ENCODE measurements around the gene GATB. TPM values are rescaled to one million over a fixed set of nuclear protein-coding genes. Genes with fewer than 3 reads are reported as not detected.

The GATB gene
- total RNA-seq, 1 experiment from 2014 or later: 36.6 TPM

DNA sequence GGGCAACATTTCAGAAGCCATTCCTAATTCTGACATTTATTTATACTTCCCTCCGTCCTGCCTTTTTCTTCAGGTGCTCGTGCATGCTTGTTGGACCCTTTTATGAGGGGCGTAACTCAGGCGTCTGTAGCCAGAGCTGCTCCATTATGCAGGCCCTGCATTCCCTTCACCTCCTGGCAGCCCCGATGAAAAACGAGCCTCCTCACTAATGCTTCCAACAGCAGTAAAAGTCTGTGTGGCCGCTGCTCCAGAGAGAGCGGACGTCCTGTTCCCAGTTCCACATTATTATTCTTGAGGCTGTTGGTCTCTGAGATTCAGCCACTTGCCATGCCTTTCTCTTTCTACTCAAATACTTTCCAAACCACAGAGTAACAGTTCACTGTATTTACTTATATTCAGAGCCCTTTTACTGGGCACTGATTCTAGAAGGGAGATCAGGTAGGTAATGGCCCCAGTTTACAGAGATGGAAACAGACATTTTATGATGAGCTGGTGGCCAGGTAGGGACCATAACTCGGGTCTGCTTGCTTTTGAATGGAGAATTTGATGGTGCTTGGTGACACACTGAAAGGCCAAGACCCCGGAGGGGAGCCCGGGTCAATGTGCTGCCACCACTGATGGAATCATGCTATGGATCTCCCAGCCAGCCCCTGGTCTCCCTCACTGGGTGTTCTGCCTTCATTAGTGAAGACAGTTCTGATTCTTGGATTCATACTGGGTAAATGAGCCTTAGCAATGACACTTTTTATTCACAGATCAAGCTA is 101.0 kb downstream of the GATB start:
- Histone ChIP-seq H3K9me3 (no peaks in the 10 kb centered on the region), H3K4me3 (no peak overlapping the region), H3K27me3 (no peaks in the 10 kb centered on the region), H3K36me3 (no peaks in the 10 kb centered on the region)
- DNase-seq: no peak

DNA sequence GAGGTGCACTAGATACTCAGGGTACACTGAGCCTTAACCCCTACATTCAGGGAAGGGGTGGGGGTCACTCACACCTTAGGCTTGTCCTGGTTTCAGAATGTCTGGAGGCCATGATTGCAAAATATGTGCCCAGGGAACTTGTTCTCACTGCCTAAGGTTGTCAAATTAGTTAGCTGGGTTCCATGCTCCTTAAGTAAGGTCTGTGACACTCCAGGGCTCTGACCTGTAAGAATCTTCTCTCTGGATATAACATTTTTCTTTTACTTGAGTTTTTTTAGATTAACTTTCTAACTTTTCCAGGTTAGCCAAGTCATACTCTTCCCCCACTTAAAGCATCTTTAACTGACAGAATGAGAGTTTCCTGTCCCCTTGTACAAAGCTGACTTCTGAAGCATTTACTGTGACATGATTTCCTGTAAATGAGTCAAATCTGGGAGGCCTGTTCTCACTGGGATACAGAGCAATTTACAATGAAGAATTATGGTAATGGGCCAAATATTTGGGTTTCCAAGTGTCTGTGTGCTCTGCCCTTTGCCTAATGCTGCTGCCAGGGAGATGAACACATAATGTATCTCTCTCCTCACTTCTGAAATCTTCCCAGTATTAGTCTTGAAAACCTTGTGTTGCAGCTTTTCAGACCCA is 101.7 kb downstream of the GATB start:
- peak; percentile 12 for DNase-seq

DNA sequence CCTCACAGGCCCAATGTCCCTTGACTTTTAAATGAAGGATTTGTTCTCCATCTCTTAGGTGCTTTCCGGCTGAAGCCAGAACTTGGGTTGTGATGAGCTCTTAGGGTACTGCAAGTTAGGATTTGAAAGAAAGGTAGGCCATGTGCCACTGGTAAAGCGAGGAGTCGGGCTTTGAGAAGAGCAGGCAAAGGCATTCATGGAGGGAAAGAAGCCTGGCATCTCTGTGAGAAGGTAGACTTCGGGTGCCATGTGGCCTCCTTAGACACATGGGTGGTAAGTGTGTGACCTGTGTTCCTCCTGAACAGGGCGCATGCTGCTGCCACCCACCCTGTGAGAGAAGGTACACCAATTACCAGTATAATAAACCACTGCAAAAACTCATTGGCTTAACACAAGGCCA is 102.9 kb downstream of the GATB start:
- no peak overlapping the region for H3K4me3 ChIP-seq
- no peak for DNase-seq
- H3K36me3 ChIP-seq: no peaks in the 10 kb centered on the region
- no peaks in the 10 kb centered on the region for H3K27me3 ChIP-seq
- H3K9me3 ChIP-seq: no peaks in the 10 kb centered on the region

More for the DNA sequence above, 101.7 kb downstream of the GATB start:
- H3K36me3 ChIP-seq: no peaks in the 10 kb centered on the region
- no peaks in the 10 kb centered on the region for H3K27me3 ChIP-seq
- H3K4me3 ChIP-seq: no peak overlapping the region
- H3K9me3 ChIP-seq: no peaks in the 10 kb centered on the region

DNA sequence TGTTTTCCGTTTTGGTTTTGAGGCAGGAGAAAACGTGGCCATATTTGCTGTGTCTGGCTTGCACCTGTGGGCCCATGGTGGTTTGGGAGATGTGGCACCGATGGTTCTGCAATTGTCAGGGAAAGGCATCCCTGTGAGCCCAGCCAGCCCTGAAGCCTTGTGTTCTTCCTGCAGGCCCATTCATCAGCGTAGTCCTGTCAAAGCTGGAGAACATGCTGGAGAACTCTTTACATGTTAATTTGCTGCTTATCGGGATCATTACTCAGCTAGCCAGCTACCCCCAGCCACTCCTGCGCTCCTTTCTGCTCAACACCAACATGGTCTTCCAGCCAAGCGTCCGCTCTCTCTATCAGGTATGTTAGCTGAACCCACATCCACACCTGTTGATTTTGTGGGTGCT is 104.7 kb downstream of the GATB start:
- H3K9me3 ChIP-seq: no peaks in the 10 kb centered on the region
- no peak for DNase-seq
- H3K36me3 ChIP-seq: no peaks in the 10 kb centered on the region
- H3K27me3 ChIP-seq: no peaks in the 10 kb centered on the region
- no peak overlapping the region for H3K4me3 ChIP-seq

DNA sequence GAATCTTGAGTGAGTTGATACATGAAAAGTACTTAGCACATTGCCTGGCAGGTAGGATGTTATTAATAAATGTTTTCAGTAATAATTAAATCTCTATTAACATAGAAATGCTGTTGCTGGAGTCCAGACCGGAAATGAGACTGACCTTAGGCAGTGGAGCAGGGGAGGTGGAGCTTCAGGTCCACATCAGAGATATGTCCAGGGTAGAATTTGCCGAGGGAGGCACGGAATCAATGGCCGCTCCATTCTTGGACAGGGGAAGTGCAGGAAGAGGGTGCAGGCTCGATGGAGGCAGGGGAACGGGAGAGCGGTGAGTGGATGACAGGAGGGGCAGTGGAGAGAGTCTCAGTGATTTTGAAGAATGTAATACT is 107.3 kb downstream of the GATB start:
- Histone ChIP-seq H3K4me3 (no peak overlapping the region), H3K27me3 (no peaks in the 10 kb centered on the region), H3K9me3 (no peaks in the 10 kb centered on the region), H3K36me3 (no peaks in the 10 kb centered on the region)
- DNase-seq: no peak

DNA sequence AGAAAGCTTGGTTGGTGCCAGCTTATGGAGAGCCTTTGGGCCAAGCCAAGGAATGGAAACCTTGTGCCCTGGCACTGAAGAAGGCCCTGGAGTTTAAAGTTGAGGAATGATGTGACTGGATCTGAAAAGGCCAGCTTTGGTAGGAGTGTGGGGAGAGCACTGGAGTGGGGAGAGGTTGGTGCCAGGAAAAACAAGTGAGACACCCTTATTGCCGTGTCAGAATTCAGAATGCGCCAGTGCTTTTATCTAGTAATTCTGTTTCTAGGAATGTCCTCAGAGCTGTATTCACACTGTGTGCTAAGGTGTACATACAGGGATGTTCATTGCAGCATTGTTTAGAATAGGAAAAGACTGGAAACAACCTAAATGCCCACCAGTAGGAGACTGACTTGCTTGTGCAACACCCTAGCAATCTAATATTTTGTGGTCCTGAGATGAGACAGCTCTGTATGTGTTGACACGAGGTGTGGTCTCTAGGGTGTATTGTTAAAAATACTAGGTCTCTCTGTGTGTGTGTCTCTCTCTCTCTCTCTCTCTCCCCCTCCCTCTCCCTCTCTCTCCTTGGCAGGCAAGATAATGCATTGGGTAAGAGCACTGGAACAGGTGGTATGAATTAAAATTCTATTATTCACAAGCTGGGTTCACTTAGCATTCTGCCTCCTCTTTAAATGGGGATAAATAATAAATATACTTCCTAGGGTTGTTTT is 107.8 kb downstream of the GATB start:
- no peaks in the 10 kb centered on the region for H3K9me3 ChIP-seq
- DNase-seq: no peak
- no peaks in the 10 kb centered on the region for H3K36me3 ChIP-seq
- H3K27me3 ChIP-seq: no peaks in the 10 kb centered on the region
- H3K4me3 ChIP-seq: no peak overlapping the region

DNA sequence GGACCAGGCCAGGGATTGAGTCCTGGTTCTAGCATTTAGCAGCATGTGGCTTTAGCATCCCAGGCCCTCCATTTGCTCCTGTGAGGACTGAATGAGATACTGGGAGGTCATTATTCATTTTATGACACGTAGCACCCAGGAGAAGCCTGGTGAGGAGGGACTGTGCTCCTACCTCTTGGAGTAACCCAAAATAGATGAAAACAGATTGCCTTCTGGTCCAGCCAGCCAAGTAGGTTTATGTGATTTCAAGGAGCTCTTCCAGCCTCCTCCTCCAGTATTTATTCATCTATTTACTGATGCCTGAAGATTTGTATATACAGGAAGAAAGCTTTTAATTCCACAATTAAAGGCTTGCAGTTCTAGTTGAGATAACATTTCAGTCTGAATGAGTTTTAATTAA is 109.3 kb downstream of the GATB start:
- DNase-seq: no peak
- no peak overlapping the region for H3K4me3 ChIP-seq
- no peaks in the 10 kb centered on the region for H3K27me3 ChIP-seq
- H3K36me3 ChIP-seq: no peaks in the 10 kb centered on the region
- H3K9me3 ChIP-seq: no peaks in the 10 kb centered on the region

DNA sequence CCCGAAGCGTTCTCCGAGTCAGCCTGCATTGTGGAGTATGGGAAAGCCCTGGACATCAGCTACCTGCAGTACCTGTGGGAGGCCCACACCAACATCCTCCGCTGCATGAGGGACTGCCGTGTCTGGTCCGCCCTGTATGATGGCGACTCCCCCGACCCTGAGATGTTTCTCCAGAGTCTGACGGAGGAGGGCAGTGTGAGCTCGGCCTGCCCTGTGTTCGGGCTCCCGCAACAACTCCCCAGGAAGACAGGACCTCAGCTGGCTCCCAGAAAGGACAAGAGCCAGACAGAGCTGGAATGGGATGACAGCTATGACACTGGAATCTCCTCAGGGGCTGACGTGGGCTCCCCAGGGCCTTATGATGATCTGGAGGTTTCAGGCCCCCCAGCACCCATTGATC is 111.3 kb downstream of the GATB start:
- H3K4me3 ChIP-seq: no peak overlapping the region
- H3K36me3 ChIP-seq: no peaks in the 10 kb centered on the region
- H3K9me3 ChIP-seq: no peaks in the 10 kb centered on the region
- no peaks in the 10 kb centered on the region for H3K27me3 ChIP-seq
- no peak for DNase-seq

DNA sequence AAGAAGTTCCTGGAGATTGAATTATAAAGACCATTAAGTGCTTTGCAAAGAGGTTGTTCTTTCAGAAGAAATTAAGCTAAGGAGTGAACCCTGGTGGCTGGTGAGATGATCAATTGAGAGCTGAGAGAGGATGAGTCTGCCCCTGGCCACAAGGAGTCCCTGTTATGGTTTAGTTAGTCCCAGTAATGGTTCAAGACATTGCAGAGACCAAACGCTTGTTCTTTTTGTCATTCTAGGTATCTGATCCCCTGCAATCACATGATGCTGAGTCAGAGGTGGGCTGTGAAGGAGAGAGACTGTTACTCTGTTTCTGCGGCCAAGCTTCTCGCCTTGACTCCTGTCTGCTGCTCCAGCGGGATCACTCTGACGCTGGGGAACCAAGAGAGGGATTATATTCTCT is 114.5 kb downstream of the GATB start:
- DNase-seq: no peak
- H3K9me3 ChIP-seq: no peaks in the 10 kb centered on the region
- no peak overlapping the region for H3K4me3 ChIP-seq
- no peaks in the 10 kb centered on the region for H3K36me3 ChIP-seq
- H3K27me3 ChIP-seq: no peaks in the 10 kb centered on the region

DNA sequence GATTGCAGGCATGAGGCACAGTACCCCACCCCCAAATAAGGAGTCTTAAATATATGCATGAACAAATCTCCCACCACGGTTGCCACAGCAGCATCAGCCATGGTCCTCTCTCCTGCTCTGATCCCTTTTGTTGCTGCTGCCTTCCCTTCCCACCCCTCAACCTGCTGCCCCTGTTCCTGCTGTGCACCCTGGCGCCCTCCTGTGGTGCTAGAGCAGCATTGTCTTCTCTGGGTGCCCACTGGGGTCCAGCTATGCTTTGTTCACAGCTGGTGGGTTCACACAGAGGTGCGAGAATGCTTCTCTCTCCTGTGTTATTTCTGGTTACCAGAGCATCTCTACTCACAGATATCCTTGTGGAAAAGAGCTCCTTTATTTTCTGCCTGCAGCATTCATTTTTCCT is 116.2 kb downstream of the GATB start:
- no peak for DNase-seq

DNA sequence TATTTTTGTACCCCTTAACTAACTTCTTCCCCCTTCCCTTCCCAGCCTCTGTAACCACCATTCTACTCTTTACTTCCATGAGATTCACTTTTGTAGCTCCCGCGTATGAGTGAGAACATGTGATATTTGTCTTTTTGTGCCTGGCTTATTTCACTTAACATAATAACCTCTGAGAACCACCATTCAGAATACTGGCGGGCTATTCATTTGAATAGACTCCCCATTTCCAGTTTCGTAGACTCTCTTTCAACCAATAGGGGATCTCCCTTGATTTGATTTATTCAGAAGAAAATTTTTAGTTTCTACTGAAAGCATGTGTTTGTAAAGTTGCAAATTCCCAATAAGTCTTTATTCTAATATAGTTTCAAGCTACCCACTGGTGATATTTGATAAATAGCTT is 117.2 kb downstream of the GATB start:
- H3K9me3 ChIP-seq: no peaks in the 10 kb centered on the region
- H3K4me3 ChIP-seq: no peak overlapping the region
- DNase-seq: no peak
- H3K27me3 ChIP-seq: no peaks in the 10 kb centered on the region
- H3K36me3 ChIP-seq: no peaks in the 10 kb centered on the region

More for the DNA sequence above, 116.2 kb downstream of the GATB start:
- H3K9me3 ChIP-seq: no peaks in the 10 kb centered on the region
- H3K36me3 ChIP-seq: no peaks in the 10 kb centered on the region
- H3K27me3 ChIP-seq: no peaks in the 10 kb centered on the region
- no peak overlapping the region for H3K4me3 ChIP-seq

DNA sequence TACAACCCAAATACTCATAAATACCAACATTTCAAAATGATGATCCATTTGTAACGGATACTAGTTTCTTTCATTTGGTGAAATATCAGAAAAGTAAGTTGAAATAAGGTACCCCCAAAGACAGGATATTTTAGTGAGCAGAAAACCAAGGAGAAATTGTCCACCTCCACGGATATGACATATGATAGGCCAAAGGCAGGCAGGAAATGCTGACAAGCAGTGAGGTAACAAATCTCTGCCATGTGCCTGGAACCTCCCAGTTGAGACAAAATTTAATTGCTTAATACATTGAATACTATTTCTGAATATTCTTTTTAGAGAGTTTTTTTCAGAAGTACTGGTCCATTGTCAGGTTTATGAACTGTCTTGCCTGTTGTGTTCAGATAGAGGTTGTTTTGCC is 118.8 kb downstream of the GATB start:
- no peak overlapping the region for H3K4me3 ChIP-seq
- no peaks in the 10 kb centered on the region for H3K9me3 ChIP-seq
- no peaks in the 10 kb centered on the region for H3K36me3 ChIP-seq
- DNase-seq: no peak
- H3K27me3 ChIP-seq: no peaks in the 10 kb centered on the region

DNA sequence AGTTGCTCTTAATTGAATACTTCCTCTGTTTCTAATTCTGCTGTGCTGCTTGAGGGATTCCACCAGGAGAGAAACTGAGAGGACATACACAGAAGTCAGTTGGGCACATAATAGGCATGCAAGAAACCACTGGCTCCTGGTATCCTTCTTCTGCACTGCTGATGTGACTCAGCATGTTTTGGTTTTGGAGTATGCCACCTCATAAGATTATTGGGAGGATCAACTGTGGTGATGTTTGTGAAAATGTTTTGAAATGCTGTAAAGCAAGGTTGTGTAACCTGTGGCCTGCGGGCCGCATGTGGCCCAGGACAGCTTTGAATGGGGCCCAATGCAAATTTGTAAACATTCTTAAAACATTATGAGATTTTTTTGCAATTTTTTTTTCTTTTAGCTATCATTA is 119.6 kb downstream of the GATB start:
- Histone ChIP-seq H3K27me3 (no peaks in the 10 kb centered on the region), H3K9me3 (no peaks in the 10 kb centered on the region), H3K4me3 (no peak overlapping the region), H3K36me3 (no peaks in the 10 kb centered on the region)
- DNase-seq: peak; percentile 21

DNA sequence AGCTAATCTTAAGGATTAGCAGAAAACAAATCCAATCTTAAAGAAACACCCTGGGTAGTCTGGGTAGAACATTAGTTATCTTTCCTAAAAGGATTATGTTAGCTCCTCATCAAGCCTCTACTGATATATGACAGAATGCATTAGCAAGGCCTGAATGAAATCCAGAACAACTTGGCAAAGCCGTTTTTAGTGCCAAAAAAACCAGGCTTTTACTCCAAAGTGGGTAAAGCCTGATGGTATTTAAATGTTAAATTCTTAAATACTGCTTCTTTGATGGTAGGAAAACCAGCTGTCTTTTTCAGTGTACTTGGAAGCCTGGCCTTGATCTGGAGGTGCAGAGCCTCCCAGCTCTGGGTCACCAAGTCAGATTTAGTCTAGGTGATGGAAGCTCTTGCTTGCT is 120.4 kb downstream of the GATB start:
- H3K27me3 ChIP-seq: no peaks in the 10 kb centered on the region
- DNase-seq: no peak
- H3K9me3 ChIP-seq: no peaks in the 10 kb centered on the region
- no peaks in the 10 kb centered on the region for H3K36me3 ChIP-seq
- H3K4me3 ChIP-seq: no peak overlapping the region

DNA sequence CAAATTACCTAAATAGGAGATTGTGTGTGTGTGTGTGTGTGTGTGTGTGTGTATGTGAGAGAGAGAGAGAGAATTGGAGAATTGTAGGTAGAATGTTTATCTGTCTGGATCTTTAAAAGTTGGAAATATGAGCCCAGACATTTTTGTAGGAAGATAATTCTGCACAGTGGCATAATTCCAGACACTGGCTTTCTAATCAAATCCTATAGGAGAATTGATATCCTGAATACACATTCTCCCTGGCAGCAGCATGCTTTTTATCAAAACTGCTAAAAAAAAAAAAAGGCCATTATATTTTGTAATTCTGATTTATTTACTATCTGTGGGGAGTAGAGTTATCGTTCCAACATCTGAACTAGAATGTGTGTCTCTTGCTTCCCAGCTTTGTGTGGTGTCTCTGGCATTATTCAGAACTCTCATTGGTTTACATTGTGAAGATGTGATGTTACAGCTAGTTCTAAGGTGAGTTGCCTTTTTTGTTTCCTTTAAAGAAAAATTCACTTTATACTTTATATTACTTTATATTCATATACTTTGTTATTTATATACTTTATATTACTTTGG is 122.4 kb downstream of the GATB start:
- no peaks in the 10 kb centered on the region for H3K9me3 ChIP-seq
- H3K4me3 ChIP-seq: no peak overlapping the region
- no peak for DNase-seq
- H3K36me3 ChIP-seq: no peaks in the 10 kb centered on the region
- no peaks in the 10 kb centered on the region for H3K27me3 ChIP-seq

DNA sequence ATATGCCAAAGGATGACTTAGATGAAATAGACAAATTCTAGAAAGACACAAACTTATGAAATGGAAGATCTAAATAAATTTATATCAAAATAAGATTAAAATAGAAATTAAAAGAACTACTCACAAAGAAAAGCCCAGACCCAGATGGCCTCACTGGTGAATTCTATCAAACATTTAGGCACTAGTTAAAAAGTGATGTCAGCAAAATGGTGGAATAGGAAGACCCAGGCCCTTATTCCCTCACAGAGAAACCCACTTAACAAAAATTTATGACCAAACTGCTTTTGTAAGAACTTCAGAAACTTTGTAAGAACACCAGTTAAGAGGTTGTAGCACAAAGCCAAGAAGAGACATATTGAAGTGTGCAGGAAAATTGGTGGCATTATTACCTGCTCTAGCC is 129.5 kb downstream of the GATB start:
- no peak for DNase-seq
- Histone ChIP-seq H3K9me3 (no peaks in the 10 kb centered on the region), H3K27me3 (no peaks in the 10 kb centered on the region)

DNA sequence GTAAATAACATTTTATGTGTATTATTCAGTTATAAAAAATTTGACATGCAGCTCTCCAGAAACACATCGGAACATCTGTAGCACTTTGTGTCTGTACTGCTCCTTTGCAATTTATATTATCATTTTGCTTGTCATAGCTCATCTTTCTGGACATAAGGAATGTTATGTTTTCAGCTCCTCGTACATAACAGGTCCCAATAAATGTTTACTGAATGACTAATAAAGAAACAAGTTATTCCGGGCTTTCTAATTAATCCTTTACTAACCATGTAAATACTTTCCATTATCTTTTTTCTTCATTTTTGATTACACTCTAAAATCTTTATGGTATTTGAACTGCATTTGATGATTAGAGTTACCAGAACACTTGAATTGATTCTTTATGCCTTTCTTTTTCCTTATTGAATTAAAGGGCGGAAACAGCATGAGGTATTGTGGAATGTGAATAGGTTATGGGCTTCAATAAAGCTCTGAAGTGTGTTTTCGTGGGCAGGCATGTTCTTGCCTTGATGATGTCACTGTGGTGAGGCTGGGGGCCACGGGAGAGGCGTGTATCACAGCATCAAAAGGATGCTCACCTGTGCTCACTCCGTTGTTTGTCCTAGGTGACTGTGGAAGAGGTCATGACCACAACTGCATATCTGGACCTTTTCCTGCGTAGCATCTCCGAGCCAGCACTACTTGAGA is 131.6 kb downstream of the GATB start:
- Histone ChIP-seq H3K27me3 (no peaks in the 10 kb centered on the region), H3K4me3 (no peak overlapping the region), H3K36me3 (no peaks in the 10 kb centered on the region), H3K9me3 (no peaks in the 10 kb centered on the region)
- DNase-seq: no peak

More for the DNA sequence above, 129.5 kb downstream of the GATB start:
- Histone ChIP-seq H3K36me3 (no peaks in the 10 kb centered on the region), H3K4me3 (no peak overlapping the region)

Data from MG63 (cell line).